Renal pelvis (tissue), 4 donors: ENCODE data around the gene OTUB2. TPM values are rescaled to one million over a fixed set of nuclear protein-coding genes. Genes with fewer than 3 reads are reported as not detected.

Experiments
- DNase-seq: peaks from one replicate; pipeline ENCODE4 v3.0.0-alpha.2; 2013
- polyA plus RNA-seq, 3 donors: library from polyadenylated mRNA; unstranded; fragments of 120-200 nt; gene quantifications; one replicate each; pipeline ENCODE4 v1.2.1, GENCODE V29; 2013; ENCODE audit not compliant: insufficient read length in 3 of 3

OTUB2 gene
- polyA plus RNA-seq, 3 donors = 4.2 to 4.7 (median 4.7) TPM

DNA sequence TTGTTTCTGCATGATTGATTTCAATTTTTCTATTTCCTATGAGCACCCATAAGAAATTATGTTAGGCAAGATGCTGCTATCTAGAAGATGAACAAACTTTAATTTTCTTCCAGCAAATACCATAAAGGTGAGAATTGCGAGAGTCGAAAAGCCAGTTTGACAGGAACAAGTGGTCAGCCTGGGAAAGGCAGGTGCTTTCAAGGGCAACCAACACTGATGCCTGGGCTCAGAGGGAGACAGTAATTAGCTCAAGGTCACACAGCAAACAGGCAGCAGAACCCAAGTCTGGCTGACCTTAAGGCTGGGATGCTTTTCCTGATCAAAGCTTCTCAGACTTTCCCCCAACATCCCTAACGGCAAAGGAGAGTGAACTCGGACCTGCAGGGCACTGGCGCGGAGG lies 6.8 kb upstream of the OTUB2 start:
- no peak for DNase-seq

DNA sequence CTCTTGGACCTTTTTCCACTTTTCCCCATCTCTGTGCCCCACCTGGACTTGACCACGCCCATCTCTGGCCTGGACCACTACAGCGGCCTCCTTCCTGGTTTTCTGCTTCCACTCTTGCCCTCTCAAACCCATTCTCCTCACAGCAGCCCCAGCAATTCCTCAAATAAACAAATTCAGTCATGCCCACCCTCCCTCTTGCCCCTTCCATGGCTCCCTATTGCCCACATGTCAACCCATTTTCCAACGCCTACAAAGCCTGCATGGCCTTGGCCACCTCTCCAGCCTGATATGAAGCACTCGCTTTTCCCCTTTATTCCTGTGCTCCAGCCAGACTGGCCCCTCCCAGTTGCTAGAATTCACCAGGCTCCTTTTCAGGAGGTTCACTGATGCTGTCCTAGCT lies 5.9 kb upstream of the OTUB2 start:
- DNase-seq = no peak

DNA sequence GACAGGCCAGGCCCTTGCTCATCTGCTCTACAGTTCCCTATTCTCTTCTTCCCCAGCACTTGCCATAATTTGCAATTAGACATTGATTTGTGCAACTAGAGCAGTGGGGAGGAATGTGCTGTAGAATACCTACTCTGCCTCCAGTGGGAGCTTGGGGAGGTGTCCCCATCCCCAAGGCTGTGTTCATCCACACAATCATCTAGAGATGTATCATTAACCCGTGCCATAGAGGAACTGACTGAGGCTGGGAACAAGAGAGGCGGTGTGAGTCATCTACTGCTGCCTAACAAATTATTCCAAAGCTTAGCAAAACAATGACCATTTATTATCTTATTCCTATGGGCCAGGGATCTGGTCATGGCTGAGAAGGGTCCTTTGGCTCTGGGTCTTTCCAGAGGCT lies 5.1 kb upstream of the OTUB2 start:
- DNase-seq = no peak

DNA sequence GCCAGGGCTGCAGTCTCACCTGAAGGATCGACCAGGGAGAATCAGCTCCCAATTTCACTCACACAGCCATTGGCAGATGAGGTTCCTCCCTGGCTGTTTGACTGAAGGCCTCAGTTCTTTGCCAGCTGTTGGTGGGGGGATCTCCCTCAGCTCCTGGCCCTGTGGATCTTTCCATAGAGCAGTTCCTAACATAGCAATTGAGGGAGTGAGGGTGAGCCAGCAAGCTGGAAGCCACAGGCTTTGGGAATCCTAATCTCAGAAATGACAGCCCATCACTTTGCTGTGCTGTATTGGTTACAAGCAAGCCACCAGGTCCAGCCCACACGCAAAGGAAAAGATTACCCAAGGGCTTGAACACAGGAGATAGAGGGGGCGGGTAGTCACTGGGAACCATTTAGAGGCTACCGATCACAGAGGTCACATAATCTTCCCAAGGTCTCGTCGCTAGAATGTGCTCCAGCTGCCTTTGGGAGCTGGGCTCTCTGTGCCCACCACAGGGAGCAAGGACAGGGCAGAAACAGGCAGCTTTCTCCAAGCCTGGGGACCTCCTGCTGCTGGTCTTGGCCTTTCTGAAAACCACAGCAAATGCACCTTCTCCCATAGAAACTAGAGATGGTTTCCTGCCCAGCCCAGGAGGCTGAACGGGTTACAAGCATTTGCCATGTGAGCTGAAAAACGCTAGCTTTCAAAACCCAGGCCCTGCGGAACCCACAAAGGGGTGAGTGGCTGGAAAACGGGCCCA lies 4.6 kb upstream of the OTUB2 start:
- DNase-seq = no peak

DNA sequence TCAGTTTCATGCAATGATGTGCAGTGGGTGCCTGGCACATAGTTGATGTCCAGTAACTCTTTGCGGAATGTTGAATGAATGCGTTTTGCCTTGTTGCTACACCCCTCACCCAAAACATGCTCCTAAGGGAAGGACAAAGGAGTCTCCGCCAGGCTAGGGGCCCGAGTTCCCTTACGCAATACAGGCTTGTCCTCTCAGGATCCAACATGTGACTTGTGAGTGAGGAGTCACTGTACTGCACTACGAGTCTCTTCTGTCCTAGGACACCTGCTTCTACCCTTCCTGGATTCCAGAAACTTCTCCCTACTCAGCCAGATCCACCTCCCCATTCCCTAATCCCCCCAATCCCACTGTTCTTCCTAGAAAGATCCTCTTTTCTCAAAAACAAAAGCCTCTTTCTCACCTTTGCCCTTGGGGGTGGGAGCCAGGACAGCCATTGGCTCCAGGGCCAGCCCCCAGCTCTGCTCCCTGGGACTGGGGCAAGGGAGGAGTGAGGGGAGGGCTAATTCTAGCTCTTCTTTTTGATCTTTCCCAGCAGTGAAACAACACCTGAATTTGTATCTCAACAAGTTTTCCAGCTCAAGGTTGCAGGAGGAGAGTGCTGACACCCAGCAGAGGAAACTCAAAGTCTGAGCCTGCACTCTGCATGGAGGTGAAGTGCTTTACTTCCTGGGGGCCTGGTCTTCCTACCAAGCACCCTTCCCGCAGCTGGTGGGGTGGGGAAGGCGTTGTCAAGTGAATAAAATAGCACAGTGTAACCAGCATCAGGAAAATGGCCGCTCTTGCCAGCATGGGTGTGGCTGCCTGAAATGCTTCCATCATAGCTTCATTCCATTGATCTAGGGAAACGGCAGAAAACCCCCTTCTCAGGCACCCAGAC lies 3.4 kb upstream of the OTUB2 start:
- DNase-seq = no peak

DNA sequence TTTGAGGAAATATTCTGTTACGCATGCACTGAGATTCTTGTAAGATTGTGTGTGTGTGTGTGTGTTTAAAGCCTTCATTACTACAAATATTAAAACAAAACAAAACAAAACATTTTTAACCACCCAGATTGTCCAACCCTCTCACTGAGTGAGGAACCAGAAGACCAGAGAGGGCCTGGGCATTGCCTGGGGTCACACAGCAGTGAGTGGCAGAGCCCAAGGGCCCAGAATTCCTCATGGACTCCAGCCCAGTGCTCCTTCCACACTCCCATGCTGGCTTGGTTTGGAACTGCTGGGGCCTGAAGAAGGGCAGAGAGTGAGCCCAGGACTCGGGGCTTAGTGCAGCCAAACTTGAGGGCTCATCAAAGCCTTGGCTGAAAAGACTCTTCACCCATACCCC lies 1.6 kb upstream of the OTUB2 start:
- DNase-seq = no peak

DNA sequence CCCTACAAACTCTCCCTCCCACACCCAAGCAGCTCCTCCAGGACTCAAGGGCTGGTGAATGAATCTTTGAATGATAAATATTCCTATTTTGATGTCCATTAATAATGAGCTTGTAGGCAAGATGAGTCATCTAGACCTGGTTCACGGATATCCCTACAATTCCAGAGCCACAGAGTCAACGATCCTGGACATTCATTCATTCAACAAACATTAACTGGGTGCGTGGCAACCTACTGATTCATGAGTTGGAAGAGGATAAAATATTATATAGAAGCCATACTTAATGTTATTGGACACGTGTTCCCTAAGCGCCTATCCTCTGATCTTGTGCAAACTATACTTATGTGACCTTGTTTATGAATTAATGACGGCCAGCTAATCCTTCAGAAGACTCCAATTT lies 420 bp upstream of the OTUB2 start:
- no peak for DNase-seq

DNA sequence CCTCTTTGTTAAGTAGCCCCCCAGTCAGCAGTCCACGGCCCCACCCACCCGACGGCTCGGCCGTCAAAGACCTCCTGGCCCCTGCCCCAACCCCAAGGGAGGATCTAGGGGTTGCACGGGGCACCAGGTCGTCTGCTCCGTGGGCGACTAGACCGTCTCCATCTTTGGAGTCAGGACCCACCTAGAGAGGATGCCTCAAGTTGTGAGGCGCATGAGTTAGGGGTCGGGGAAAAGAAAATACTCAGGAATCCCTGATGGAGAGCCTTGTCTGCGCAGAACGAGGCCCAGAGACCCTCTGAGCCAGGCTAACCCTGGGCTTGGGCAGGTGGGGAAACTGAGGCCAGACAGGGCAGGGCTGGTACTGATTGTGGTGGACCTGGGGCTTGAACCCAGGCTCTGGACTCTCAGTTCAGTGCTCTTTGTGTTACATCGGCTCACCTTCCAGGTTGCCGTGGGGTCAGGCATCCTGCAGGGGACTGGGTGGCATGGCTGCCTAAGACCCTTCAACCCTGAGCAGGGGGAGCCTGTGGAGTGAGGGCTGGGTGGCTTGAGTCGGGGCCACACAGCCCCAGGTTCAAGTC lies 839 bp downstream of the OTUB2 start:
- DNase-seq = no peak

DNA sequence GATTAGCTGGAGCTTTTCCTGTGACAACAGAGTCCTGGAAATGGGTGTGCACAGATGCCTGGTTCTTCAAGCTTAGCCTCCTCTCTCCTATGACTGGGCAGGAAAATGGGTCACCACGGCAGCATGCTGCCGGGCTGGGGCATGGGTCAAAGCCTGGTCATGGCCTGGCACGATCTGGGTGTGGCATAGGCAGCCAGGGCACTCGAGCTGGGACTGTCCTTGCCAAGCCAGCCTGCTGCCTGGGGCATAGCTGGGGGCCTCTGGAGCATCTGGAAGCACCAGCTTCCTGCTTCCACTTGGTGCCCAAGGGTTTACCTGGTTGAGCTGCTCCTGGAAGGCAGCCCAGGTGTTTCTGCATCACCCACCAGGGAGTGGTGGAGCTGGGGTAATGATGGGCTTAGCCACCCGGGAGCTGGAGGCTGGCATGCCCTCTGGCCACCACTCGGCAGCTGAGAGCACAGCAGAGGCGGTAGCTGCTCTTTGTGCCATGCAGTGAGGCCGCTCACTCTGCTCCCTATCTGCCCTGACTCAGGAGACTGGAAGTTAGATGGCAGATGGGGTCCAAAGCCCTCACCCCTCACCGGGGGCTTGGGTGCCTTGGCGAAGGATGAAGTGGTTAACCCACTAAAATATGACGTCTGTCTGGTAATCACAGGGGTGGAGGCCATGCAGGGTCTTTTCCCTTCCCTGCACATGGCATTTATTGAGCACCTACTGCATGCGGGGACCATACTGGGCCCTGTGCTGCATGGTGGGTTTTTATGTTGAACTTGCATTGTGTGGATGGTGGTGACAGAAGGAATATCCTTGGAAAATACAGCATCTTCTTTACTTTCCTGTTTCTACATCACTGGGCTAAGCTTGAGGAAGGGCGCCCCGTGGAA lies 1.7 kb downstream of the OTUB2 start:
- no peak for DNase-seq

DNA sequence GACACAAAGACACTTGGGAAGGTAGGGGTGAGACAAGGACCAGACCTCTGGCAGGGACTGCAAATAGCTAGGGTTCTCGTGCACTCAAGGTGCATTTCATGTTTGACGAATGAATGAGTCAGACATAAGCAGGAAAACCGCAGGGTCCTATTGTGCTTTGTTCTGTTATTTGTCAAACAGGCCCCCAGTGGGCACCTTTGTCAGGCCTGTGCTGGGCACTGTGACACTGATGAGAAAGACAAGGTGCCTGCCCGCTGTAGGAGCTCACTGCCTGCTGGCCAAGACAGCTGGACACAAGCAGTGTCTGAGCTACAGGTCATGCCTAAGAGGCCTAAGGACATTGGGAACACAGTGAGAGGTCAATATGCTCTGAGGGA lies 2.3 kb downstream of the OTUB2 start:
- DNase-seq = no peak

DNA sequence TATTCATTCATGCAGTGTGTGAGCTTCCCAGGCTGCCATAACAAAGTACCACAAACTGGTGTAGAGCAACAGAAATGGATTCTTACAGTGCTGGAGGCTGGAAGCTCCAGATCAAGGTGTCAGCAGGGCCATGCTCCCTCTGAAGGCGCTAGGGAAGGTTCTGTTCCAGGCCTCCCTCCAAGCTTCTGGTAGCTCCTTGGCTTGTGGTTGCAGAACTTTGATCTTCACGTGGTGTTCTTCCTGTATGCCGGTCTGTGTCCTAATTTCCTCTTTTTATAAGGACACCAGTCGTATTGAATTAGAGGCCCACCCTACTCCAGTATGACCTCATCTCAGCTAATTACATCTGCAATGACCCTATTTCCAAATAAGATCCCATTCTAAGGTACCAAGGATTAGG lies 3.1 kb downstream of the OTUB2 start:
- DNase-seq = no peak

DNA sequence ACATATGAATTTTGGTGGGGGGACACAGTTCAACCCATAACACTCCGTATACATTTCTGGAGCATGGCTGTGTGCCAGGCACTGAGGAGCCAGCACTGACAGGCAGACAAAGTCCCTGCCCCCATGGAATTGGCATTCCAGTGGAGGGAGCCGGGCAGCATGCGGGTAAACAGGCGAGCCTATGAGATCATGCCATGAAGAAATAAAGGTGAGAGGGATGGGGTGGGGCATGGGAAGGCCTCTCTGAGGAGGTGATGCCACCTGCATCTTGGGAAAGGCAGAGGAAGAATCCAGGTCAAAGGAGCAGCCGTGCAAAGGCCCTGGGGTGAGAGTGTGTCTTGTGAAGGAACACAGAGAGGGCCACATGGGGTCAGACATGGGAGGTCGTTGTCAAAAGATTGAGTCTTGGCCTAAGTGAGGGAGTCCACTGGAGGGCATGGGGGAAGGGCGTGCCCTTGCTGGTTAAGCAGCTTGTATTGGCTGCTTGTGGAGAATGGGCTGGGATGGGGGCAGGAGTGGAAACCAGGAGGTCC lies 3.6 kb downstream of the OTUB2 start:
- no peak for DNase-seq

DNA sequence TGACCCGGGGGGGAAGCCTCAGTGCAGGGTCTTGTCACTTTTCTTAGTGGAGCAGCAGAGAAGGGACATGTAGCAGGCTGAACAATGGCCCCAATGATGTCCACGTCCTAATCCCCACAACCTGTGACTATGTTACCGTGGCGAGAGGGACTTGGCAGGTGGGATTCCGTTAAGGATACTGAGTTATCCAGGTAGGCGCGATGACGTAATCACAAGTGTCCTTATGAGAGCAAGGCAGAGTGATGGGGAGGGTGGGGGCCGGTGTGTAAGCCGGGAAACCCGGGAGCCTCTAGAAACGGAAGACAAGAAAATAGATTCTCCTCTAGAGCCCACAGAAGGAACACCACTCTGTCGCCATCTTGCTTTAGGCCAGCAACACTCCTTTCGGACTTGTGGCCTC lies 4.4 kb downstream of the OTUB2 start:
- DNase-seq = no peak

DNA sequence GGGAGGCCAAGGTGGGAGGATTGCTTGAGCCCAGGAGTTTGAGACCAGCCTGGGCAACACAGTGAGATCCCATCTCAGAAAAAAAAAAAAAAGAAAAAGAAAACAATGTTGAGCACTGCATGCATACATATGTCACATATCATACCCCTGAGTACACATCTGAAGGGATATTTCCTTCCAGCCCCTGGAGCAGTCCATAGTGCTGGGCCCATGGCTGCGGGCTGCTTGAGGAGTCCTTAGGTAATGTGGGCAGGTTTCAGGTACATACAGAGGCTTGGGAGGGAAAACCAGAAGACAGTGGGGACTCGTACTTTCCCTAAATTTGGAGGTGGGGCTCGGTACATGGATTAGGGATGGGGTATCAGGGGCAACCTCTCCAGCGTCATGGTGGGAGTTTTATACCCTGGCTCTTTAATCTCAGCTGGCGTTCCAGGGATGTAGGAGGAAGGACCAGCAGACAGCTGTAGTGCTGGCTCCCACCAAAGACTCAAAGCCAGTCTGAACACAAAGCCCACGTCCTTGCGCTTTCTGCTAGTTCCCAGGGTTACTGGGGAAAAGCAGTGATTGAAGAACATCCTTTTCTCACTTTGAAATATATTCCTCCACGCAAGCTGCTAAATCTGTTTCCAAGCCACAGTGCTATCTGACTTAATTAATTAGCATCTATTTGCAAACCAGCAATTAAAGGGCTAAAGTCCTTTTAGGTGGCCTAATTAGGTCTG lies 5.2 kb downstream of the OTUB2 start:
- DNase-seq = no peak

DNA sequence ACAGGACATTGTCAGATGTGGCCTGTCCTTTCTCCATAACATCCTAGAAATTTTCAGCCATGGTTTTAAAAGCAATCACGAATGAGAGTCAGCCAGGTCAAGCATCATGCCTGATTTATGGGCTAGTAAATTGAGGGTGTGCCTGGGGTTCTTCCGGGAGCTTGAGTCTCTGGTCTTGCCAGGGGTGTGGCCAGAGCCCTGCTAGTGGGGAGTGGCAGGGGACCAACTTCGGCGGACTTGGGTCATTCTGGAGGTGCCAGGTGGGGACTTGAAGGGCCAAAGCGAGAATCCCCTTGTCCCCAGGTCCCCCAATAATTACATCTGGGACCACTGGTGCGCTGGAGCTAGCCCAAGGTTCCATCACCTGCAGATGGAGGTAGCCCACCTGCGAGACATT lies 5.7 kb downstream of the OTUB2 start:
- DNase-seq = no peak

DNA sequence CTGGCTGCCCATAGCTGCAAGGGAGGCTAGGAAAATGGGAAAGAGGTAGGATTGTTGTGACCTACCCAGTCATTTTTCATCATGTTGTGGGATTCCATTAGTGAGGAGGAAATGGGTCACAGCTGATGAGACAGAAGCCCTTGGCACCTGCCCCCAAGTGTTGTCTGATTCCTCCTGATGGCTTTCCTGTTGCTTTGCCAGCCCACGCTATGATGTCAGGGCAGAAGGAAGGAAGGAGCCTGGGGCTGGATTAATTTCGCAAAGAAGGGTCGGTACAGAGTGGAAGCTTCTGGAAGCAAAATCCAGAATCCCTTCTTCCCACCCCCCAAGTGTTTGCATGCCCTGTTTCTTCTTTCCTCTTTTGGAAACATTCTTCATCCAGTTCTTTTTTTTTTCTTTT lies 8.7 kb downstream of the OTUB2 start:
- DNase-seq = no peak

DNA sequence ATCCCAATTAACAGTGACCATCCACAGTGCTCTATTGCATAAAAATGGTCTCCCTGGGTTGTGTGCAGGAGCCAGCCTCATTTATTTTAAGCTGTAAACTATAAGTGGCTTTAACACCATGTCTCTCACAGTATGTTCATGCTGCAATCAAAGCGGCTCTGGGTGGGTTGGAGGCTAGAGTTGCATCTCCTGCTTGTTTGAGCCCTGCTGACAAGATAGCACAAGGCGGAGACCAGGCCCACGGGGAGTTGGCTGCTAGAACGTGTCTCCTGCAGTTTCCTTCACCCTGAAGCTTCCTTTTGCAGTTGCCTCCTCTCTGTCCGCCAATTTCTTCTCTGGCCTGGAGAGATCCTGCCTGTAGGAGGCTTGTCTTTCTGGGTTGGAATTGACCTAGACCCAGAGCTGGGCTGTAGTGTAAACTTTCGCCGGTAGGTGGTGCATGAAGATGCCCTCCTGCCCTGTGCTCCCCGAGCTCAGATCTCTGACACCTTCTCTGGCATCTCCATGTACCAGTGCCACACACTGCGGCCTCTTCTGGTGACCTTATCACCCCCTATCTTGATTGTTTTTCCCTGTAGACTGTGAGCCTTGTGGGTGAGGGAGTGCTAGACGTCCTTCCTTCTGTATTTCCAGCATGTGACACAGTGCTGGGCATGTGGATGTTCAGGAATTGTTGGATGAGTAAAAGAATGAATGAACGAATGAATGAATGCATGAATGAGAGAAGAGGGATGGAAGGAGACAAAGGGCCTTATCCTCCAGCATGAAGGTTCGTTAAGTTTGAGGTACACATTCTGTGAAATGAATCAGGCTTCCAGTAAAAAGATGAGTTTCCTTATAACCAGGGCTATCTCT lies 10.4 kb downstream of the OTUB2 start:
- no peak for DNase-seq

DNA sequence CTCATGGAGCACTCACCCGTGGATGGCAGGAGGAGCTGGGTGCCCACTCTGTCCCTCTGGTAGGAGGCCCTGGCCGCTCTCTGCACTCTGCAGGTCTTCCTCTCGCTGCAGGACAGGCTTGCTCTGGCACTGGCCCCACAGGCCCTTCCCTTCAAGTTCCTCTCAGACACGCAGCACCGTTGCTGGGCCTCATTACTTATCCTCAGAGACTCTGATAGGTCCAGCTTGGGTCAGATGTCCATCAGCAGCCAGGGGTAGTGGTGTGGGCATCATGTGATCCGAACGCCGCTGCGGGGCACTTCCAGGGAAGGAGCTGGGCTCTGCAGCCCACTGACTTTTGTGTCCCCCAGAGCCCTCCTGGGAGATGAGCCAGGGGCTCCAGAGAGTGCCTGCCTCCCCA lies 11.8 kb downstream of the OTUB2 start:
- DNase-seq = no peak

DNA sequence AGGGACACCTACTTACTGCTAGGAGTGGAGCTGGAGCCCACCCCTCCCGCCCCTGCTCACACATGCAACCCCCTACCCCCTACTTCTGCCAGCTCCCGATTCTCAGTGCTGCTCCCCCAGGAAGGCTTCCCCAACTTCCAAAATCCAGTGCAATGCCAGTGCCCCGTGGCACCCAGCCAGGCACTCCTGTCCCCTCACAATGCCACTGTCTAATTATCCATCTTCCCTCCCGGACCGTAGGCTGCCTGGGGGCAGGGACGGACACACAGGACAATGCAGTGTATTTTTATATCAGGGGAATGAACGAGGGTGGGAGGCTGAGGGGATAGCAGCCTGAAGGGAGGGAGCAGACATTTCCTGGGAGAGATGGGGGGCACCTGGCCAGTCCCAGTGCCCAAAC lies 12.4 kb downstream of the OTUB2 start:
- no peak for DNase-seq
